Ovary (tissue), 3 donors: ENCODE measurements around the gene RHBG.

Experiments
- EP300 ChIP-seq: sonication (generic); formaldehyde crosslinking; IDR thresholded peaks from one replicate; pipeline ENCODE4 v1.6.1; 2017; ENCODE audit warnings: antibody characterized with exemption
- TF ChIP-seq, protein P1 (sequence below), 3 donors: fragments of 450-650 bp in 2 of 3; fragments of 200-600 bp in 1 of 3; IDR thresholded peaks; one replicate each; pipeline versions ENCODE4 v1.5.1 to v1.8.0; 2016 to 2022; ENCODE audit warnings: antibody characterized with exemption in 3 of 3, mild to moderate bottlenecking in 1 of 3
- donor health status: DM: no; HTN: no; CAD: no.

DNA sequence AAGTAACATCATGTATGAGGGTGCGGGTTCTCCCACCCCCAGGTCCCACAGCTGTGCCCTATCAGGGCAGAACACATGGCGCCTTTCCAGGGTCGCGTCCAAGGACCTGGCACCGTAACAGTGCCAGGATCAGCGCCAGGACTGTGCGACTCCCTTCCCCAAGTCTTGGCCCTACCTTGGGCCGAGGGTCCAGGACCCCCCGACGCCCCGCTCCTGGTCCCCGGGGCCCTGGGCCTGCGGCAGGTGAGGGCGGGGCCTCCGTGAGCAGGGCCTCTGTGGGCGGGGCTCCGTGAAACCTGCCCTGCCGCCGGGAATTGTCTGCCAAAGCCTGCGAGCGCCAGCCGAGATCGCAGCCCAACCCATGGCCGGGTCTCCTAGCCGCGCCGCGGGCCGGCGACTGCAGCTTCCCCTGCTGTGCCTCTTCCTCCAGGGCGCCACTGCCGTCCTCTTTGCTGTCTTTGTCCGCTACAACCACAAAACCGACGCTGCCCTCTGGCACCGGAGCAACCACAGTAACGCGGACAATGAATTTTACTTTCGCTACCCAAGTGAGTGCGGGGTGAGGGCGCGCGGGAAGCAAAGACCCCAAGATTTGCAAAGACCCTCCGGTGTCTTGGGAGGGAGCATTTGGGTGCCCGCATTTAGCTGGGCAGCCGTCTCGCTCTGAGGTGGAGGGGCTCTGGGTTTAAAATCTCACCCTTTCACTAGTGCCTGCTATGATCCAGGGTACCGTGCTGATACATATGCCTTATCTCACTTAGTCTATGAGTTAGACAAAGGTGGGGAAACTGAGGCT, at the start of gene RHBG:
- TF ChIP-seq, protein P1, sequence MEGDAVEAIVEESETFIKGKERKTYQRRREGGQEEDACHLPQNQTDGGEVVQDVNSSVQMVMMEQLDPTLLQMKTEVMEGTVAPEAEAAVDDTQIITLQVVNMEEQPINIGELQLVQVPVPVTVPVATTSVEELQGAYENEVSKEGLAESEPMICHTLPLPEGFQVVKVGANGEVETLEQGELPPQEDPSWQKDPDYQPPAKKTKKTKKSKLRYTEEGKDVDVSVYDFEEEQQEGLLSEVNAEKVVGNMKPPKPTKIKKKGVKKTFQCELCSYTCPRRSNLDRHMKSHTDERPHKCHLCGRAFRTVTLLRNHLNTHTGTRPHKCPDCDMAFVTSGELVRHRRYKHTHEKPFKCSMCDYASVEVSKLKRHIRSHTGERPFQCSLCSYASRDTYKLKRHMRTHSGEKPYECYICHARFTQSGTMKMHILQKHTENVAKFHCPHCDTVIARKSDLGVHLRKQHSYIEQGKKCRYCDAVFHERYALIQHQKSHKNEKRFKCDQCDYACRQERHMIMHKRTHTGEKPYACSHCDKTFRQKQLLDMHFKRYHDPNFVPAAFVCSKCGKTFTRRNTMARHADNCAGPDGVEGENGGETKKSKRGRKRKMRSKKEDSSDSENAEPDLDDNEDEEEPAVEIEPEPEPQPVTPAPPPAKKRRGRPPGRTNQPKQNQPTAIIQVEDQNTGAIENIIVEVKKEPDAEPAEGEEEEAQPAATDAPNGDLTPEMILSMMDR (IDR thresholded peaks at IDR 0.05) = no peak
- TF ChIP-seq EP300 = no peak
